Measurements from ENCODE around the gene ITGAL.
"Not testable (repeated sequence)": the region's sequence is repeated elsewhere in the genome, so short reads cannot be mapped to it uniquely, and the experiment has no call there.

The ITGAL gene

DNA sequence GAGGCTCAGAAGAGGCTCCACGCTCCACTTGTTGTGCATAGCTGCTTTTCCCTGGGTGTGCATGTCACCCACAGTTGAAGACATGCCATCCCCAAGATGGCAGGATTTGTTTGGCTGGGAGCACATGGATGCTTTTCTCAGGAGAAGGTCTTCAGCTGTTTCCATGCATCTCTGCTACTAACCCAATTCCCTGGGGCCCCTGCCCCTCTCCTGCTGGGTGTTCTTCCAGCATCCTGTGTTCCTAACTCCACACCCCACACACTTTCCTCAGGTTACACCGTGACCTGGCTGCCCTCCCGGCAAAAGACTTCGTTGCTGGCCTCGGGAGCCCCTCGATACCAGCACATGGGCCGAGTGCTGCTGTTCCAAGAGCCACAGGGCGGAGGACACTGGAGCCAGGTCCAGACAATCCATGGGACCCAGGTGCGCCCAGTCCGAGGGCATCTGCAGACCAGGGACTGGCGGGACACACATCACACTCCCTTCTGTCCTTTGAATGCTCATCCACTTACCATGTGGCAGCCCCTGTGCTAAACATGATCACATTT is 21.5 kb downstream of the ITGAL start:
- DNase-seq: no peak

DNA sequence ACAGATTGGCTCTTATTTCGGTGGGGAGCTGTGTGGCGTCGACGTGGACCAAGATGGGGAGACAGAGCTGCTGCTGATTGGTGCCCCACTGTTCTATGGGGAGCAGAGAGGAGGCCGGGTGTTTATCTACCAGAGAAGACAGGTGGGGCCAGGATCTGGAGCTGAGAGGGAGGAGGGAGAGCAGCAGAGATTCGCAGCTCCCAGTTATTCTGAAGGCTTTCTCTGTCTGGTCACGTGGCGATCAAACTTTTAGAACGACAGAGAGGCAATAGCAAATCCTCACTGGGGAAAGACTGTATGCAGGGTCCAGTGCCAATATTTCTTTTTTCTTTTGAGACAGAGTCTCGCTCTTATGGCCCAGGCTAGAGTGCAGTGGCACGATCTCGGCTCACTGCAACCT is 22.2 kb downstream of the ITGAL start:
- no peak for DNase-seq

GRCh38 chr16:30499284-30499683 is 26.7 kb downstream of the ITGAL start:
- no peak for DNase-seq

DNA sequence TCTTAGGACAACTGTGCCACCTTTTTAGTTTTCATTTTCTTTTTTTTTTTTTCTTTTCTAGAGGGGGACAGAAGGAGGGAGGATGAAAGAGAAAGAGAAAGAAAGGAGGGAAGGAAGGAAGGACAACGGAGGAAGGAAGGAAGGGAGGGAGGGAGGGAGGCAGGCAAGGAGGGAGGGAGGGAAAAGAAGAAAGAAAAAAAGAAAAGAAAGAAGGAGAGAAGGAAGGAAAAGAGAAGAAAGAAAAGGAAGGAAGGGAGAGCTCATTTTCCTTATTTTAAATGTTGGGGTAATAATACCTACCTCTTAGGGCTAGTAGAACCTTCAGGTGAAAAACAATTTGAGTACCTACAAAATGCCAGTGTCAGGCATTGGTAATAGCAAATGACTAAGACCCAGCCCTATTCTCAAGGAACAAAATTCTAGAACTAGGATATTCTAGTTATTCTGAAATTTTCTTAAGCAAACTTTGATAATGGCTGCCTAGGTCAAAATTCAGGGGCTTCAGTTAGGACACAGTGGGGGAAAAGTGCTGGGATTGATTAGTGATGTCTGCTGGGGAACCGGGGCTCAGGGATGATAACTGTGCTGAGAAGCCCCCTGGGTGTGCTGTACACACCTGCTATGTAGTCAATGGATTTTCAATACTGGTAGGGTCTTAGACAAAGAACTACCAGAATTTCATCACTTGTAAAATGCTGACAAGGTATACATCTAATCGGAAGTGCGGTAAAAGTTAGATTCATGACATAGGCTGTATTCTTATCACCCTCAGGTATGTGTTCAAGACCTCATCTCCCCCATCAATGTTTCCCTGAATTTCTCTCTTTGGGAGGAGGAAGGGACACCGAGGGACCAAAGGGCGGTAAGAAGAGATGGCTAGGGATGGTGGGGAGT is 31.1 kb downstream of the ITGAL start:
- no peak for DNase-seq

GRCh38 chr16:30509081-30509765 is 36.7 kb downstream of the ITGAL start:
- DNase-seq: no peak

- no peak for DNase-seq
Observed at GRCh38 chr16:30510376-30510938, 37.9 kb downstream of the ITGAL start.

DNA sequence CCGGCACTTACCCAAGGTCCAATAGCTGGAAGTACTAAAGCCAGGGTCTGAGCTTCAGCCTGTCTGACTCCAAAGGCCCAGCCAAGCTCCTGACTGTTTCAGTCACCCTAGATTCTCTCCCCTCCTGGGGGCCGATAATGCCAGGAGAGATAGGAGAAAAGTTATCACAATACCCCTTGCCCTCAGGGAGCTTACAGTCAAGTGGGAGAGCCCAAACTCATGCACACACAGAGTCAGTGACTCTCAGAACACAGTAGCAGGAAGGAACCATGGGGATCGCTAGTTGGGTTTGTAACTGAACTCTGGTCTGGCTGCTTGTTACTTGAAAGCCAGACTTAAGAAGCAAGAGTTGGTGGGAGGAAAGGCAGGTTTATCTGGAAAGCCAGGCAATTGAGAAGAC is 39.0 kb downstream of the ITGAL start:
- DNase-seq: no peak

GRCh38 chr16:30515275-30515674 is 42.7 kb downstream of the ITGAL start:
- DNase-seq: no peak

GRCh38 chr16:30518552-30518951 is 46.0 kb downstream of the ITGAL start:
- DNase-seq: no peak

GRCh38 chr16:30519120-30520049 is 46.8 kb downstream of the ITGAL start:
- DNase-seq: no peak

- no peak for DNase-seq
Observed at GRCh38 chr16:30521476-30521872, 48.9 kb downstream of the ITGAL start.

- no peak for DNase-seq
Observed at GRCh38 chr16:30521873-30522641, 49.5 kb downstream of the ITGAL start.

GRCh38 chr16:30522702-30523463 is 50.3 kb downstream of the ITGAL start:
- DNase-seq: not testable (repeated sequence)

- DNase-seq: no peak
Observed at GRCh38 chr16:30523768-30524574, 51.4 kb downstream of the ITGAL start.

DNA sequence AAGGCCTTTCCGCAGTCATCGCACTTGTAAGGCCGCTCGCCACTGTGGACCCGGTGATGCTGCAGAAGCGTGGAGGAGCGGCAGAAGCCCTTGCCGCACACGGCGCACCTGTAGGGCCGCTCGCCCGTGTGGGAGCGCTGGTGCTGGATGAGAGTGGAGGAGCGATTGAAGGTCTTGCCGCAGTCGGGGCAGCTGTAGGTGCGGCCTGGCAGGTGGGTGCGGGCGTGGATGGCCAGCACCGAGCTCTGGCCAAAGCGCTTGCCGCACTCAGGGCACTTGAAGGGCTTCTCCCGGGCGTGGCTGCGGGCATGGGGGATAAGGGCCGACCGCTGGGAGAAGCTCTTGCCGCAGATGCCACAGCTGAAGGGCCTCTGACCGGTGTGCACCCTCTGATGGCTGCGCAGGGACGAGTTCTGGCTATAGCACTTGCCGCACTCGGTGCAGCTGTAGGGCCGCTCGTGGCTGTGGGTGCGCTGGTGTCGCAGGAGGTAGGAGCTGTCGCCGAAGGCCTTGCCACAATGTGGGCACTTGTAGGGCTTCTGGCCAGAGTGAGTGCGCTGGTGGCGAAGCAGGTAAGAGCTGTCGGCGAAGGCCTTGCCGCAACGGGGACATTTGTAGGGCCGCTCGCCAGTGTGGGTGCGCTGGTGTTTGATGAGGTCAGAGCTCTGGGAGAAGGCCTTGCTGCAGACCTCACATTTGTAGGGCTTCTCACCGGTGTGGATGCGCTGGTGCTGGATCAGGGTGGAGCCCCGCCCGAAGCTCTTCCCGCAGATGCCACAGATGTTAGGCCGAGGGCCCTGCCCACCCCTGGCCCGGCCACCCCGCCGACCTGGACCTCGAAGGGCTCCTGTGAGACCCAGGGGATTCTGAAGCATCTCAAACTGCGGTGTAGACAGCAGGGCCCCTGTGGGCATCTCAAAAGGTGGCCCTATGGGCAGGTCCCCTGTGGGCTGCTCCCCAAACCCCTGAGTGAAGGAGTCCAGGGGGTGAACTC is 52.3 kb downstream of the ITGAL start:
- DNase-seq: no peak

DNA sequence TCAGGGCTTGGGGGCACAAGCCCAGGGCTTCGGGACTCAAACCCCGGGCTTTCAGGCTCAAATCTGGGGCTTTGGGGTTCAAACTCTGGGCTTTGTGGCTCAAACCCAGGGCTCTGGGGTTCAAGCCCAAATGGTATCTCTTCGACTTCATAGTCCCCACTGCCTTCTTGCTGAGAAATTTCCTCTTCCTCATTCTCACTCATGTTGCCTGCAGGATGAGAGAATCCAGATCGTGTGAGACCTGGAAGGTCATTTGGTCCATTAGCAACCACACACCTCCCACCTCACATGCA is 53.2 kb downstream of the ITGAL start:
- no peak for DNase-seq

GRCh38 chr16:30526137-30526822 is 53.7 kb downstream of the ITGAL start, which contains the start of gene ZNF768:
TSS of gene ZNF768 (minus strand) at chr16:30526566. CDS start at chr16:30526413, 153 bp downstream.
- peak; percentile 45 for DNase-seq

All from stimulated activated CD4-positive, alpha-beta T cell treated with anti-CD3 and anti-CD28 coated beads, Interleukin-12 subunit alpha, Interleukin-12 subunit beta, amount 100 ng/mL, for 4 hours (primary cell).